Suprapubic skin (tissue), 4 donors: ENCODE measurements around the gene PPP1R14C. TPM values are rescaled to one million over a fixed set of nuclear protein-coding genes. Genes with fewer than 3 reads are reported as not detected.

Experiments
- DNase-seq, 2 donors: peaks; one replicate each; pipeline ENCODE4 v3.0.0-alpha.2; 2019; ENCODE audit warnings: low spot score in 2 of 2
- H3K27ac ChIP-seq: fragments of 200-600 bp; sonication (generic); one replicate; pipeline ENCODE4 v1.5.1; 2019
- H3K27me3 ChIP-seq: fragments of 200-600 bp; sonication (generic); one replicate; pipeline ENCODE4 v1.5.1; 2019
- H3K36me3 ChIP-seq: fragments of 200-600 bp; sonication (generic); one replicate; pipeline ENCODE4 v1.5.1; 2019
- H3K4me1 ChIP-seq: fragments of 200-600 bp; sonication (generic); one replicate; pipeline ENCODE4 v1.5.1; 2019
- H3K4me3 ChIP-seq: fragments of 200-600 bp; sonication (generic); one replicate; pipeline ENCODE4 v1.5.1; 2019; ENCODE audit warnings: mild to moderate bottlenecking
- H3K9me3 ChIP-seq: fragments of 200-600 bp; sonication (generic); one replicate; pipeline ENCODE4 v1.5.1; 2019
- CTCF ChIP-seq, 2 donors: fragments of 200-600 bp in 1 of 2; fragments of 450-650 bp in 1 of 2; sonication (generic) in 1 of 2; IDR thresholded peaks; one replicate each; pipeline ENCODE4 v1.5.1; 2016 to 2019; ENCODE audit warnings: antibody characterized with exemption in 2 of 2, mild to moderate bottlenecking in 1 of 2, moderate library complexity in 1 of 2
- EP300 ChIP-seq: sonication (generic); formaldehyde crosslinking; IDR thresholded peaks from one replicate; pipeline ENCODE4 v1.6.1; 2017; ENCODE audit warnings: antibody characterized with exemption
- POLR2A ChIP-seq, 2 donors: fragments of 450-650 bp; IDR thresholded peaks; one replicate each; pipeline ENCODE4 v1.6.1; 2017; ENCODE audit warnings: antibody characterized with exemption in 2 of 2, mild to moderate bottlenecking in 2 of 2, moderate library complexity in 2 of 2
- POLR2AphosphoS5 ChIP-seq, 3 donors: sonication (generic); formaldehyde crosslinking; IDR thresholded peaks; one replicate each; pipeline ENCODE4 v1.6.1; 2017; ENCODE audit warnings: antibody characterized with exemption in 3 of 3
- WGBS: methylation state at CpG from one replicate; pipeline ENCODE4 v1.1.5; 2018; 5-methylcytosine and 5-hydroxymethylcytosine counted together
- total RNA-seq, 4 donors: library from RNA; depleted of rRNA; stranded (reverse); fragments of >200 nt; gene quantifications; one replicate each; pipeline ENCODE4 v1.1.0, GENCODE V29; 2016

The PPP1R14C gene
- total RNA-seq, 4 donors from 2014 or later = 44.3 to 104 (median 88.8) TPM

GRCh38 chr6:150243620-150244314, 100.9 kb downstream of the PPP1R14C start:
- WGBS = 72% methylated on average over 2 of the region's 2 CpGs
- Histone ChIP-seq H3K9me3 (no peaks in the 10 kb centered on the region), H3K4me1 (peaks cover under 1% of the 10 kb centered on the region), H3K27me3 (no peaks in the 10 kb centered on the region), H3K36me3 (no peaks in the 10 kb centered on the region), H3K27ac (no peak overlapping the region), H3K4me3 (no peak overlapping the region)
- DNase-seq = no peak
- no peak for TF ChIP-seq POLR2AphosphoS5 (IDR thresholded peaks at IDR 0.05)

- no peak for TF ChIP-seq EP300
- no peak for TF ChIP-seq CTCF (IDR thresholded peaks at IDR 0.05)
- TF ChIP-seq POLR2AphosphoS5 (IDR thresholded peaks at IDR 0.05) = no peak
- no peak for TF ChIP-seq POLR2A (IDR thresholded peaks at IDR 0.05)
- peaks cover 3% of the 10 kb centered on the region for H3K4me1 ChIP-seq
- no peak overlapping the region for H3K27ac ChIP-seq
- DNase-seq = no peak
- H3K27me3 ChIP-seq = no peaks in the 10 kb centered on the region
- WGBS = 86% methylated on average over 6 of the region's 6 CpGs
- no peaks in the 10 kb centered on the region for H3K36me3 ChIP-seq
- H3K4me3 ChIP-seq = no peak overlapping the region
- no peaks in the 10 kb centered on the region for H3K9me3 ChIP-seq
Observed at GRCh38 chr6:150245148-150245935, 102.5 kb downstream of the PPP1R14C start.

GRCh38 chr6:150247803-150248202, 105.0 kb downstream of the PPP1R14C start:
- peaks cover 19% of the 10 kb centered on the region for H3K4me1 ChIP-seq
- H3K9me3 ChIP-seq = no peaks in the 10 kb centered on the region
- no peaks in the 10 kb centered on the region for H3K27me3 ChIP-seq
- no peak for DNase-seq
- WGBS = 100% methylated on average over 2 of the region's 2 CpGs
- H3K4me3 ChIP-seq = no peak overlapping the region
- no peak overlapping the region for H3K27ac ChIP-seq
- TF ChIP-seq EP300 (no peak), CTCF (IDR thresholded peaks at IDR 0.05) (no peak), POLR2A (IDR thresholded peaks at IDR 0.05) (no peak), POLR2AphosphoS5 (IDR thresholded peaks at IDR 0.05) (no peak)
- no peaks in the 10 kb centered on the region for H3K36me3 ChIP-seq

DNA sequence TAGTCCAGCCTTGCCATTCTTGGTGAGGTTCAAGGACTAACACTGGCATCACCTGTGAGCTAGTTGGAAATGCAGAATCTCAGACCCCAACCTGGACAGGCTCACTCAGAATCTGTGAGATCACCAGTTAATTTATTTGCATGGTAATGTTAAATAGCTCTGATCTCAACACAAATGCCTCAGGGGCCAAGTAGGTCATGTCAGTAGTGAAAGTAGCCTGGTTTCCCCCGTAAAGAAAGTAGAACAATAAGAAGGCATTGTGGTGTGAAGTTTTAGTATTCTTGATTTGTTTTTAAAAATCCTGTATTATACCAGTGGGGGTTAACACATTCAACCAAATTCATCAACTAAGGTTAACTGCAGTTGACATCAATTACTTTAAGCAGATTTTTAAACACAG, 105.5 kb downstream of the PPP1R14C start:
- 67% methylated on average over 1 of the region's 1 CpG for WGBS
- peaks cover 23% of the 10 kb centered on the region for H3K4me1 ChIP-seq
- H3K4me3 ChIP-seq = no peak overlapping the region
- no peak overlapping the region for H3K27ac ChIP-seq
- DNase-seq = no peak
- H3K27me3 ChIP-seq = no peaks in the 10 kb centered on the region
- TF ChIP-seq CTCF (IDR thresholded peaks at IDR 0.05) (no peak), EP300 (no peak), POLR2A (IDR thresholded peaks at IDR 0.05) (no peak), POLR2AphosphoS5 (IDR thresholded peaks at IDR 0.05) (no peak)
- no peaks in the 10 kb centered on the region for H3K9me3 ChIP-seq
- H3K36me3 ChIP-seq = no peaks in the 10 kb centered on the region

DNA sequence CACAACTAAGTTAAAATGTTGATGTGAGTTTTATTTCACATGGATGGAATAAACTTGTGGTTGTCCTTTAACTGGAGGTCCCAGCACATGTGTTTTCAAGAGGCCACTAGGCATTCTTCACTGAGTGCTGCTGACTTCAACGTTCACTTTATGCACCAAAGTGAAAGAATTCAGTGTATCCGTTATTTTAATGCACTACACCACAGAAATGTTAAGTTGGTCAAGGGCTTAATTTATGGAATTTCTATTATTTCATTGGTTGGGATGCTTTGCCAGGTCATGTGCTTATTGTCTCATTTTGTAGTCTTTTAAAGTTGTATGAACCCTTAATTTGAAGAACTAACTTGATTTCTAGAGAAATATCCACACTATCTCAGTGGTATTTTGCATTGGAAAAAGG, 106.4 kb downstream of the PPP1R14C start:
- Histone ChIP-seq H3K36me3 (no peaks in the 10 kb centered on the region), H3K4me1 (peaks cover 33% of the 10 kb centered on the region), H3K27me3 (no peaks in the 10 kb centered on the region), H3K4me3 (no peak overlapping the region), H3K27ac (no peak overlapping the region), H3K9me3 (no peaks in the 10 kb centered on the region)
- WGBS = 80% methylated on average over 2 of the region's 2 CpGs
- DNase-seq = no peak
- TF ChIP-seq POLR2A (IDR thresholded peaks at IDR 0.05) (no peak), EP300 (no peak), POLR2AphosphoS5 (IDR thresholded peaks at IDR 0.05) (no peak), CTCF (IDR thresholded peaks at IDR 0.05) (no peak)
